DMS53 treated with DMSO at 0.1 percent for 48 hours (cell line): ENCODE data around the gene ITFG1.
"Not testable (repeated sequence)": the region's sequence is repeated elsewhere in the genome, so short reads cannot be mapped to it uniquely, and the experiment has no call there.

Source experiments
- DNase-seq: peaks from one replicate; lab custom pipeline; 2025; ENCODE audit not compliant: unreplicated experiment; lab: John Stamatoyannopoulos, UW

The ITFG1 gene

DNA sequence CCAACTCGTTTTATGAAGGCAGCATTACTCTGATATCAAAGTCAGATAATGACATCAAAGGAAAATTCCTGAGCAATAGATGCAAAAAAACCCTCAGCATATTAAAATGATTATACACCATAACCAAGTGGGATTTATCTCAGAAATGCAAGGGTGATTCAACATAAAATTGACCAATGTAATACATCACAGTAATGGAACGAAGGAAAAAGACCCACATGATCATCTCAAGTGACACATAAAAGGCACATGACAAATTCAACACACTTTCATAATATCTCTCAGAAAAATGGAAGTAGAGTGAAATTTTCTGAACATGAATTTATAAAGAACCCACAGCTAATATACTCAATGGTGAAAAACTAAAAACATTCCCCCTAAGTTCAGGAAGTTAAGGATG lies 118.8 kb downstream of the ITFG1 start:
- no peak for DNase-seq

DNA sequence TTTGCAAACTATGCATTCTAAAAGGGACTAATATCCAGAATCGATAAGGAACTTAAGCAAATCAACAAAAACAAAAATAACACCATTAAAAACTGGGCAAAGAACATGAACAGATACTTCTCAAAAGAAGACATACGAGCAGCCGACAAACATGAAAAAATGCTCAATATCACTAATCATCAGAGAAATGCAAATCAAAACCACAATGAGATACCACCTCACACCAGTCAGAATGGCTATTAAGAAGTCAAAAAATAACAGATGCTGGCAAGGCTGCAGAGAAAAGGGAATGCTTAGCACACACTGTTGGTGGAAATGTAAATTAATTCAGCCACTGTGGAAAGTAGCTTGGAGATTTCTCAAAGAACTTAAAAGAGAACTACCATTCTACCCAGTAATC lies 130.3 kb downstream of the ITFG1 start:
- DNase-seq, result not testable (repeated sequence)

DNA sequence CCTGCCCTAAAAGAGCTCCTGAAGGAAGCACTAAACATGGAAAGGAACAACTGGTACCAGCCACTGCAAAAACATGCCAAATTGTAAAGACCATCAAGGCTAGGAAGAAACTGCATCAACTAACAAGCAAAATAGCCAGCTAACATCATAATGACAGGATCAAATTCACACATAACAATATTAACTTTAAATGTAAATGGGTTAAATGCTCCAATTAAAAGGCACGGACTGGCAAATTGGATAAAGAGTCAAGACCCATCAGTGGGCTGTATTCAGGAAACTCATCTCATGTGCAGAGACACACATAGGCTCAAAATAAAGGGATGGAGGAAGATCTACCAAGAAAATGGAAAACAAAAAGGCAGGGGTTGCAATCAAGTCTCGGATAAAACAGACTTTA lies 136.6 kb downstream of the ITFG1 start:
- DNase-seq, result not testable (repeated sequence)

DNA sequence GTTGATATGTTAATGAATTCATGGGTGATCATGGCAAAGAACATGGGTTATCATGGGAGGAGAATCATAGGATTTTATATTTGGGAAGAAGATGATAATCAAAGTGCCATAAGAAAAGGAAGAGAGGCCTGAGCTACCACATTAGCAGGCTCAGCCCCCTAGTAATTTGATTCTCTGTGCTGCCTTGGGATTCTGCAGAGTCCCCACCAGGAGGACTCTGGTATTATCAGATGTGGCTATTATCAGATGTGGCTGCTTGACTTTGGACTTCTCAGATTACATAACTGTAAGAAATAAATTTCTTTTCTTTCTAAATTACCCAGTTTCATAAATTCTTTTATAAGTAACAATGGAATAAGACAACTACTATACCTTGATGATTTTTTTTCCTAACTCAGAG lies 137.6 kb downstream of the ITFG1 start:
- DNase-seq, result no peak

DNA sequence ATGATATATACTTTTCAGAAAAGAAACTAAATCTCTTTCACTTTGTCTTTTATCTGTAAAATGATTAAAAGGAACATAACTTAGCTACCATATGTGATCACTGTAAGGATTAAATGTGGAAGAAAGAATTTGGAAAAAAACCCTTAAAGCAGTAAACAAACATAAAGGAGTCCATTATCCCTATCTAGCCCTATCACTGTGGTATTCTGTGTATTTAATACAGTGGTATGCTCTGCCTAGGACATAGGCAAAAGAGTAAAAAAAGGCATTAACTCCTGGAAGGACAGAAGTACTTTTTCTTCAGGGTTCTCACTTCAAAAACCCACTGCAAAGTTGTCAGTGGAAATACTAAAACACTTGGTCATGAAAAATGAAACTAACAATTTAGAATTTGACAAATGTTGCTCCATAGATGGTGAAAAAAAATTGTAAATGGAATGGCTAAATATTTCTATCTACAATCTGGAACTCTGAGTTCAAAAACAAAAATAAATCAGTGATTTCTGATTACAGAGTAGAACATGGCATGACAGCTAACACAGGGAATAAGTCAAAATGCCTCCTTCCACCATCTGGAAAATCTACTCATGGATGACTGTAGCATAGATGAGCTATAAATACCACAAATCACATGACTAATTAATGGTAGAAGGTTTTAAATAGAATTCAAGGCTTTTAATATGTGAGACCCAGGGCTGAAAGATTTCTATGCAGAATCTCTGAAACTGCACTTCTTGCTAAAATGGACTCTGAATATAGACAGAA lies 140.1 kb downstream of the ITFG1 start:
- DNase-seq, result no peak

DNA sequence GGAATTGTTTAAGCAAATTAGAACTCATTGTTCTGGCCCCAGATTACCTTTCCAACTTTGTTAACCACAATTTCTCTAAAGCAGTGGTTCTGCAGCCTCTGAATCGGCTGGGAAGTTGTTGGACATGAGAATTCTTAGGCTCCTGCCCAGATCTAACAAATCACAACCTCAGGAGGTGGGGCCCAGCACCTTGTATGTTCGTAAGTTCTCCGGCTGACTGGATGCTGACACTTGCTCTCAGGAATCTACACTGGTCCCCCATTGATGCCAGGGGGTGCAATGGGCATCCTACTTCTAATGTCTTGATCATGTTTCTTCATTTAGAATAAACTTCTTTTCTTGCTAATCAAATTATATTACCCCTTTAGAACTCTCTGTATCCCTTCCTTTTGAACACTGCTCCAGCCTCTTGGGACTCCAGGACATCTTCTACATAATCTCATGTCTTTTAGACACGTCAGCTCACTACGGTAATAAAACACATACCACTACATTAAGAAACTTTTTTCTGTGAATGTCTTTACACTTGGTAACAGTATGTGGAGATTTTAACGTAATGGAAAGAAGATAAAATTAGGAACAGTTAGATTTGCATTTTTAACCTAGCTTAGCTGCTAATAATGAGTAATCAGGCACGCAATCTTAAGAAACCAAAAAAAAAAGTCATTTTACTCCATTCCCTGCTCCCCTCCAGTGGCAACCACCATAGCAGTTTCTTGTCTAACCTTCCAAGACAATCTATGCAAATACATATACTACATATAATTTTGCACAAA lies 143.2 kb downstream of the ITFG1 start:
- DNase-seq, result no peak

DNA sequence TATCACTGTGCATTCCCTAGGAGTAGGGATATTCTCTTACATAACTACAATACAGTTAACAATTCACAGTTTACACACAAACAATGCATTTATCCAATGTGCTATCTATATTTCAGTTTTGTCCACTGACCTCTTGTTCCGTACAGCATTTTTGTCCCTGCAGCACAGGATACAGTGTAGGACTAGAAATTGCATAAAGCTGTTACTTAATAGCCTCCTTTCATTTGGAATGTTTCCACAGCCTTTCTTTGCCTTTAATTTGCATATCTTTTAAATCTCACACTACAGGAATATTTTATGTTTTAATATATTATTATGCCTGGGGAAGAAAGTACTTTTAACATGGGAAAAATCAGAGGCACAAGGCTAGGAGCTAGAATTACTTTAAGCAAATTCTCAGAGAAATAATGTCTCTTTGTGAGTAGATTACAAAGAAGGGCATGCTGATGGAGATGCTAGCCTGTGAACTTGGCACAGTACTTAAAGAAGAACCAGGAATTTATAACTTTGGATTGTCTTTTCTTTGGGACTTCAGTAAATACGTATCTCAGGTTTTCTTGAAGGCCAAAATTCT lies 144.3 kb downstream of the ITFG1 start:
- no peak for DNase-seq

DNA sequence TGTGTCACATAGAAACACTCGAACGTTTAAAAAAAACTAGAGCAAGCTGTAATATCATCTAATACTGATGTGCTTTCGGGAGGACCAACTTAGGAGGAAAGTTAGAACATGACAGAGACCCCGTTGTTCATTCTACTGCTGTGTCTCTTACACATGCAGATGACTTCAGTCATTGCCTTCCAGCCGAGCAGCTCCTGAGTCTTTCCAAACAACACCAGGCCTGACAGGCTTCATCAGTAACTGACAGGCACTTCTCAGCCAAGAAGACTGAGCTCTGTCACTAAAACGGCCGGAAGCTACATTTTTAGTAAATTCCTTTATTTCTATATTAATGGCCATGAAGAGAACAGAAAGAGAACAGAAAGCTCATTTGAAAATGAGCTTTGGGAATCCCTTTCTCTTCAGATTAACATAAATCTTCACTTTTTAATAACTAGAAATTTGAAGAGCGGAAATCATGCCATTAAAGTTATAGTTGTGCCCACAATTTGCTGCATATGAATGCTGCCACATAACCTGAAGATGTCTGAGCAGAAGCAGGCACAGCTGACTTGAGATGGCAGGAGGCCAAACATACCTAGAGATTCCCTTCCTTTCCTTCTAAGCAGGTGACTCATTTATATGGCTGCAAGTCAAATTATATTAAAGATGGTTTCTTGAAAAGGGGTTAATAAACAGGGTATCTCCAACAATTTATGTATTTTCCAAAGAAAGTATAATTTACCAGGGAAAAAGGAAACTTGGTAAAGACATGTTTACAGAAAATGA lies 148.9 kb downstream of the ITFG1 start:
- no peak for DNase-seq

DNA sequence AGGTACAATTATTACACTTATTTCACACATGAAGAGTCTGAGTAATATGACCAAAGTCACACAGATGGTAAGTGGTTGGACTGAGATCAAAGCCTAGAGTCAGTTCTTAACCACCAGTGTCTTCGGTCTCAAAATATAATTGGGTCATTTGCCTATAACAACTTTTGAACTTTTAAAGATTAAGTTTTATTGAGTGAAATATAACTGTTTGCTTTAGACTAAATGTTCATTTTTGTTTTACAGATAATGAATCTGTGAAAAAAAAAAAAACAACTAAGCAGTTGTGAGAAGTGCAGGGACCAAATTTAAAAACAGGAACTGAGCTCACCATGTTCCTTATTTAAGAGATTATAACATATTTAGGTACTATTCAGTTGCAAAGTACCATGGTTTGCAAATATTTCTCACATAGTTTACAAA lies 150.1 kb downstream of the ITFG1 start:
- no peak for DNase-seq

DNA sequence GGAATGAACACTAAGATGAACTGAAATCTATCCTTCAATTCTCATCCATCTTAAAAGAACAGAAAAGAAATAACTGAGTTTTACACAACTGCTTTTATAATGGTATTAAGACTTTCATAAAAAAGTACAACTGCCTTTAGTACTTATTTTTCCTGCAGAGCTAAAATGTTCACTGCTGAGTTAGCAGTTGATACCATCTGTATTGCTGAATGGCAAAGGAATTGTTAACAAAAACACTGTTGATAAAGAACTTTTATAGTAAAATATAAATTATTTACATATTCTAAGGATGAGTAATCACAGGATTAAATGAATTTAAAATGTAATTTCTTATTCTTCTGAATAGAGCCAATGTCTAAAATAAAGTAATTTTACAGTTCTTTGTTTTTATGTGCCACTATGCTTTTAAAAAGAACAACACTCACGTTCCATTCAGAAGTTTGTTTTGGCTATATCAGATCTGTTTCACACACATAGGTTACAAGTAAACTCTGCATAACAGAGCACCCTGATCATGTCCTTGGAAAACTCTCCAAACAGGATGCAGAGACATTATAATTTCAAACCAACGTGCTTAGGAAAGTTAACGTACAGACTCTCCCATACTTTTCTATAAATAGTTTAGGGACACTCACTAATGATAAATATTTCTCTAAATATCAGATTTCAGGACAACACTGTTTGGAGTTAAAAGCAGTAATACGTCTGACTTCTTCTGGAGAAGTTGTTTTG lies 151.1 kb downstream of the ITFG1 start:
- DNase-seq, result no peak

DNA sequence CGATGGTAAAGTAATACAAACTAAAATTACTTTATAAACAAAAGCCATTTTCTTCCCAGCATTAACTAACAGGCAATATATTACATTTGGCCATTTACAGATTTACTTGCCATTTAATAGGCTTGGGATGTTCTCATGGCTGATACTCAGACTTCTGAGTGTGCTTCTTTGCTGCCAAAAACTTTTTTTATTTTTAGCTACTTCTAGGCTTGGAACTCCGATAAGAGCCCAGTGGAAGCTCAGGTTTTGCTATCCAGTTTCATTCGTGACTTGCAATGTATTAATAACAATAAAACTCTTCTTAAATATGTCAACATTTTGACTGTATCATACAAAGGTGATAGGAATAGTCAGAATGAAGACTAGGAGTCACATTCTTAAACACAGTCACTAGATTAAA lies 152.3 kb downstream of the ITFG1 start:
- DNase-seq, result no peak

DNA sequence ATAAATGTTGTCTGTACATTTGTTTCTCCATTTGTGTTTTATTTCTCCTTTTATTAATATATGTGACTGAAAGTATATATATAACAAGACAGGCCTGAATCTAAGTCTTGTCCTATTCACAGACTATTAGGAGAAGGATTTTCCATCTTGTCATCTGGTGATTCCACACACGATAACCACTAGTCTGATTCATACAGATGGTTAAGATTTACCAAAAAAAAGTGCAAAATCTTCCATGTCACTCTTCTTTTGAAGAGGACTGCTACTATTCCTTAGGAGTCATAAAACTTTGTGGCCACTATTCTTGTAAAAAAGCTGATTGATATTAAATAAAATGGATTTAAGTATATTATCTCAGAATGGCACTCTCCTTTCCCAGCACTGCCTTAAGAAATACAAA lies 156.3 kb downstream of the ITFG1 start:
- no peak for DNase-seq

DNA sequence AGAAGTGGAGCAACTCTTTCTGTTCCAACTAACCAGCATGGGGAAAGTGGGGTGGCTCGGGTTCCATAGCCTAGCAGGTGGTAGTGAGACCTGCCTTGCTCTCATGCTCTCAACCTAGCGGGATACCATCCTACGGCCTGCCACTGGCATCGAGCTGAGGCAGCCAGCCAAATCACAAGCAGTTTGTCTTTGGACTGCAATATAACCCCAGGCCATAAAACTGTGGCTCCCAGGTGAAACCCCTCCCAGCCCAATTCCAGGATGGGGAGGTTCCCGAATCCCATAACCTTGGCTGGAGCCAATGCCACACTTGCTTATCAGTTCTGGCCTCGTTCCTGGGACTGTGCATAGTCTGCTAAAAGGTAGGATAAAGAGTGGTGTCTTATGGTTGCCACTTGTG lies 161.3 kb downstream of the ITFG1 start:
- DNase-seq, result no peak

DNA sequence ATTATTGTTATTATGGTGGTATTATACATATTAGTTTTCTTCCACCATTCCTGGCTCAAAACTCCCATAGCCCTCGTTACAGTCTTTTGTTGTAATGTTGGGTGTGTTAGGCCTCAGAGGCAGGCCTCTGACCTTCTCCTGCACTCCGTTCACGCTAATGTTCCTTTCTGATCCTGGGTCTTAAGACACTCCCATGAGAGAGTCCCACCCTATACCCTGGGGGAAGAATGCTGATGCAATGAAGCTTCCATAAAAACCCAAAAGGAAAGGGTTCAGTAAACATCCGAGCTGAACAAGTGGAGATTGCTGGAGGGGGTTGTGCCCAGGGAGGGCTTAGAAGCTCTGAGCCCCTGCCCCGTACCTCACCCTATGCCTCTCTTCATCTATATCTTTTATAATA lies 175.9 kb downstream of the ITFG1 start:
- no peak for DNase-seq

DNA sequence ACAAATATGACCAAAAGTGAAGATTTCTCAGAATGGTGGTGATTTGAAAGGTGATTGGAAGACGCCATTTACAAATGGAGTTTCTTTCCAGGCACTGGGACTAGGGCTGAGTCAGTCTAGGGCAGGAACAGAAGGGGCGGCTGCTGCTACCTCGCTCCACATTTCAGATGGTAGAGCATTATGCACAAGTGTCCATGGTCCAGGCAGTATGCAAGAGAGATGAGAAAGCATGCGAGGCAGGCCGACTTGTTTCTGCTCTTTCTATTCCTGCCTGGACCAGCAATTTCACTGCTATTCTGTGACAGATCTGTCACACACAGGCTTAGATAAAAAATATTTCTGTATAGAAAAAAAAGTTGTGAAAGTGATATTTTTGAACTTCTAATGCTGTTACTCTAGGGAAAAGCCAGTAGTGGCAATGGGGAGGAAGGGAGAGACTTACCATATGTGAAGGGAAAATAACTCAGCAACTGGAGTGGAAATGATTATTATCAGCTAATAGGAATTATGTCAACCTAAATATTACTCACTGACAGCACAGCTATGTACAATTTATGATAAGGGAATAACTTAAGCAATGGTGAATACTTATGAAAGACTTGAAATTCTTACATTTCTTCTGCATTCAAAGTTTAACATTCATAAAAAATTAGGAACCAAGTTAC lies 182.4 kb downstream of the ITFG1 start:
- DNase-seq, result no peak

DNA sequence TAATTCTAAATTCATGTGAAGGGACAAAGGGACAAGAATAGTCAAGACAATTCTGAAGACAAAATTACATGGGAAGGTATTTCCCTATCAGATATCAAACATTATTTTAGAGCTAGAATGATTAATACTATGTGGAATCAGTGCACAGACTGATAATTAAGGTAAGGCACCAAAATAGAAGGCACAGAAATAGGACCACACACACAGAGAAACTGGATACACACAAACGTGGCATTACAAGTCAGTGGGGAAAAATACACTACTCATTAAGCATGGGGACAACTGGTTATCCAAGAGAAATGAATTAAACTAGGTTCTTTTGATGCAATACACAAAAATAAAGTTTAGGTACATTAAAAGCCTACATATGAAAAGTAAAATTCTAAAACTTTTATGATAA lies 184.3 kb downstream of the ITFG1 start:
- DNase-seq, result no peak

DNA sequence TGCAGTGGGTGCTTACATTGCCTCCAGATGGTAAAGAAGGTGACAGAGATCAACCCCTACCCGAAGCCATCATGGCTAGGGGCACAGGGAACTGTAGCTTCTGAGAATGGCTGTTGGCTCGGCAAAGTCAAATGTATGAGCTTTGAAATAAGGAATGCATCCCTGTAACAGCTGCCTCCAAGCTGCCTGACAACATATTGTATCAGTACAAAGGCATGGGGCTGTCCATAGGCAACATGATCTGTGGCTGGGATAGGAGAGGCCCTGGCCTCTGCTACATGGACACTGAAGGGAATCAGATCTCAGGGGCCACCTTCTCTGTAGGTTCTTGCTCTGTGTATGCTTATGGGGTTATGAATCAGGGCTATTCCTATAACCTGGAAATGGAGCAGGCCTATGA lies 197.9 kb downstream of the ITFG1 start:
- no peak for DNase-seq

DNA sequence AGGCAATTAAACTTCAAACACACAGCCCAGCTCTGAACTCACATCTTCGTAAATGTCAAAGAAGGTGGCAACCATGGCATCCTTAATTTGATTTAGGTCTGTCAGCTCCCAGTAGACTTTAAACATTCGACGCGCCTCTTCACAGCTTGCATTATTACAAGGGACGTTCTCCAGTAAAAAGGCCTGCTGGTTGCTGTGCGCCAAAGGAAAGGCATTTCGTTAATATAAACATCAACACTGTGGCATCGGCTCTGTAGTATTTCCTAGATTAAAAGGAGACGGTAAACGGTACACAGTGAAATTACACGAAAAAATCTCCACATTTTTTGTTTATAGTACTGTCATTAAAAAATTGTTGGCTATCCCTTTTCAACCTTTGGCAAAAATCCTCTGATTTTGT lies 200.4 kb downstream of the ITFG1 start:
- no peak for DNase-seq

DNA sequence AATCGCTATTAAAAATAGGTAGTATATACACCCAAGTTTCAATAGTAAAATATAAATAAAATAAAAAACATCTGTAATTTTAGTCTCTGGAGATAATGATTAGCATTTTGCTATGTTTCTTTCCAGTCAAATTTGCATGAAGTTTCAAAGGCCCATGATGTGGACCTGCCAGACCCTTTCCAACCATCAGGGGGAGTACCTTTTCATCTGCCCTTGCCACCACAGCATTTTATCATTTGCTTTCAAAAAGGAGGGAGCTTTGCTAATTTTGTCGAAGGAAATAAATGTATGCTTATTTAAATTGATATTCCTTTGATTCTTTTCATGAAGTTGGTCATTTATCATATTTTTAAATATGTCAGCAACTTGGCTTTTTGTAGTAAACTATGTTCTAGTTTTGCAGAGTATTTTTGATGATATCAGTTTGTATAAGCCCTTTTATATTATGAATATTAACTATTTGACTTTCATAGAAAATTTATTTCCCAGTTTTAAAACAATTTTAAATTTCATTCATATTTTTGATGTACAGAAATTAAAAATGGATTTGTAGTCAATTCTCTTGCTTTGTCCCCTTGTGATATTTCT lies 201.9 kb downstream of the ITFG1 start:
- DNase-seq, result peak; percentile 24

DNA sequence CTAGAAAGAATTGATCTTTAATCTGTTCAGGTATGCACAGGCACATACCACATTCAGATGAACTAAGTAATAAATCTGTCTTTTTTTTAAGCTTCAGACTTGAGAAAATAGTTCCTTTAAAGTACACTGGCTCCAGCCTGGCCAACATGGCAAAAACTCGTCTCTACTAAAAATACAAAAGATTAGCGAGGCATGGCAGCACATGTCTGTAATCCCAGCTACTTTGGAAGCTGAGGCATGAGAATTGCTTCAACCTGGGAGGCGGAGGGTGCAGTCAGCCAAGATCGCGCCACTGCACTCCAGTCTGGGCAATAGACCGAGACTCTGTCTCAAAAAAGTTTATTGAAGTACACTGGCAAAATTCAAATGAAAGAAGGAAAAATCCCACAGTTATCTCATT lies 206.1 kb downstream of the ITFG1 start:
- no peak for DNase-seq
